Measurements from ENCODE around the gene PRIM2.
"Not testable (repeated sequence)": the region's sequence is repeated elsewhere in the genome, so short reads cannot be mapped to it uniquely, and the experiment has no call there.

Gene PRIM2

GRCh38 chr6:57317060-57317943 lies at the start of gene PRIM2:
TSS of gene PRIM2 (plus strand) at chr6:57317630. CDS start at chr6:57318446, 816 bp downstream.
- H3K4me3 ChIP-seq (ENCODE audit: low read length) = peak within 1 kb of the TSS; percentile 83
- peak; percentile 76 for DNase-seq (ENCODE audit: low read depth)

GRCh38 chr6:57268294-57268640 lies 49.2 kb upstream of the PRIM2 start:
- H3K4me3 ChIP-seq (ENCODE audit: low read length) = no peak overlapping the region
- DNase-seq (ENCODE audit: low read depth) = no peak
- TF ChIP-seq CTCF (conservative IDR thresholded peaks at IDR 0.05; ENCODE audit: low read length) = no peak

More at GRCh38 chr6:57317060-57317943, at the start of gene PRIM2:
- no peak for TF ChIP-seq CTCF (conservative IDR thresholded peaks at IDR 0.05; ENCODE audit: low read length)

- not testable (repeated sequence) for H3K4me3 ChIP-seq (ENCODE audit: low read length); DNase-seq (ENCODE audit: low read depth)
These were observed 43.2 kb upstream of the PRIM2 start for GRCh38 chr6:57274113-57274824.

- TF ChIP-seq CTCF (conservative IDR thresholded peaks at IDR 0.05; ENCODE audit: low read length) = no peak
- no peak overlapping the region for H3K4me3 ChIP-seq (ENCODE audit: low read length)
- DNase-seq (ENCODE audit: low read depth) = no peak
These were observed 42.0 kb upstream of the PRIM2 start for GRCh38 chr6:57275384-57275783.

GRCh38 chr6:57276946-57277345 lies 40.5 kb upstream of the PRIM2 start:
- DNase-seq (ENCODE audit: low read depth) = peak; percentile 67
- TF ChIP-seq CTCF (conservative IDR thresholded peaks at IDR 0.05; ENCODE audit: low read length) = no peak
- no peak overlapping the region for H3K4me3 ChIP-seq (ENCODE audit: low read length)

- no peak for TF ChIP-seq CTCF (conservative IDR thresholded peaks at IDR 0.05; ENCODE audit: low read length)
- no peak overlapping the region for H3K4me3 ChIP-seq (ENCODE audit: low read length)
- DNase-seq (ENCODE audit: low read depth) = no peak
These were observed 38.9 kb upstream of the PRIM2 start for GRCh38 chr6:57278570-57278969.

- no peak for TF ChIP-seq CTCF (conservative IDR thresholded peaks at IDR 0.05; ENCODE audit: low read length)
- no peak for DNase-seq (ENCODE audit: low read depth)
- no peak overlapping the region for H3K4me3 ChIP-seq (ENCODE audit: low read length)
These were observed 38.4 kb upstream of the PRIM2 start for GRCh38 chr6:57279013-57279412.
